CD4-positive, alpha-beta T cell treated with Interleukin-12 subunit alpha and Interleukin-12 subunit beta, for 1 hour (primary cell): ENCODE results near the gene PRKCA.
A peak's percentile ranks its signal among the peaks of the same experiment; 100 is the strongest.
"Not testable (repeated sequence)": the region's sequence is repeated elsewhere in the genome, so short reads cannot be mapped to it uniquely, and the experiment has no call there.

Source experiments
- DNase-seq: peaks from one replicate; pipeline ENCODE4 v3.0.0-alpha.2; 2020

PRKCA gene

GRCh38 chr17:66301864-66302741, at the start of gene PRKCA:
Gene PRKCA, plus strand, starts transcription at chr17:66302613.
- DNase-seq: peak; percentile 78

DNA sequence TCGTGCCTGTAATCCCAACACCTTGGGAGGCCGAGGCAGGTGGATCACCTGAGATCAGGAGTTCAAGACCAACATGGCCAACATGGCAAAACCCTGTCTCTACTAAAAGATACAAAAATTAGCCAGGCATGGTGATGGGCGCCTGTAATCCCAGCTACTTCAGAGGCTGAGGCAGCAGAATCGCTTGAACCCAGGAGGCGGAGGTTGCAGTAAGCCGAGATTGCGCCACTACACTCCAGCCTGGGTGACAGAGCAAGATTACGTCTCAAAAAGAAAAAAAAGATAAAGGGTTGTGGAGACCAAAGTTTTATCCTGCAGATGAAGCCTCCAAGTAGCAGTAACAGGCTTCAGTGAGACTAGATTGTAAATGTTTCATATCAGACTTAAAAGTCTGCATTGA, 49.0 kb upstream of the PRKCA start:
- not testable (repeated sequence) for DNase-seq

GRCh38 chr17:66255112-66255511, 47.3 kb upstream of the PRKCA start:
- DNase-seq: peak; percentile 76

GRCh38 chr17:66255527-66255971, 46.9 kb upstream of the PRKCA start:
- DNase-seq: peak; percentile 10

DNA sequence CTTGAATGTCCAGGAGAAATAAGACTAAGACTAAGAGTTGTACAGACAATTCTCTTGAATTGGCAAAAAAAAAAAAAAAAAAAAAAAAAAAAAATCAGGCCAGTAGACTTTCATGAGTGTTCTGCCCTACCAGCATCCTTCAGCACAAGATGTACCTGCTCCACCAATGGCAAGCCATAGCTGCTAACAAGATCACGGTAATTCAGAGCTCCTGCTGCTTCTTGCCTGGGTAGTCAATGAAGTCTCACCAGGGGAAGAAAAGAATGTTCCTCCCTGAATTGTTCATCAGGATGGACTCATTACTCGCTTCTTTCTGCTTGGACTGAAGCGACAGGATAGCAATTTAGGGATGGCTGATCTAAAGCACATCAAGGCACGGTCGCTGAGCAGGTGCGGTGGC, 42.1 kb upstream of the PRKCA start:
- DNase-seq: no peak

DNA sequence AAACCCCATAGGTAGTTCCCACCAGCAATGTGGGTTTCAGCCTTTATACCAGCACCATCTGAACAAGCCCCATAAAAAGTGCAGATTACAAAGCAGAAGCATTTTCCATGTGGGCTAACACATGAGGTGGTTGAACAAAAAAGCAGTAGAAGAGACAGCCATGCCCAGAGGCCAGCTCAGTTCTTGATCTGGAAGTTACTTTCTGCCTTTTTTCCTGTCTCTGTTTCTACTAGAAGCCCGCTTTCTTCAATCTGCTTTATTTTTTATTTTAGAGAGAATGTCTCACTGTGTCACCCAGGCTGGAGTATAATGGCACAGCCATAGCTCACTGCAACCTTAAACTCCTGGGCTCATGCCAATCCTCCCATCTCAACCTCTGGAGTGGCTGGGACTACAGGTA, 41.7 kb upstream of the PRKCA start:
- no peak for DNase-seq

DNA sequence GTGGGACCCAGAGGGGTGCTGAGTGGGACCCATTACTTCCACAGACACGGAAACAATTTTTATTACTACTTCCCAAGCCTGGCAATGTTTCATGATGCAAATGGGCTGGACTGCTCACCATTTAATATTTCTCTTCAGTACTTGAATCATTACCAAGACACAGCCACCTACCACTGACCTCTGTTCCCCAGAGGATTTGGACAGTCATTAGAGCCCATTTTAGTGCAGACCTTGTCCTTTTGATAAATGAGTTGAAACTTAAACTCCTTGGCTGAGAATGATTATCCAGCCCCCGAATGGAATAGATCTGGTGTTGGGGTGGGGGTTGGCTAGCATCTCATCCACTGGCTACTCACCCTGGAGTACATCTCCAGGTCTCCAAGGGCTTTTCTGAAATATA, 39.6 kb upstream of the PRKCA start:
- DNase-seq: no peak

- DNase-seq: no peak
Observed at GRCh38 chr17:66264696-66265095, 37.7 kb upstream of the PRKCA start.

DNA sequence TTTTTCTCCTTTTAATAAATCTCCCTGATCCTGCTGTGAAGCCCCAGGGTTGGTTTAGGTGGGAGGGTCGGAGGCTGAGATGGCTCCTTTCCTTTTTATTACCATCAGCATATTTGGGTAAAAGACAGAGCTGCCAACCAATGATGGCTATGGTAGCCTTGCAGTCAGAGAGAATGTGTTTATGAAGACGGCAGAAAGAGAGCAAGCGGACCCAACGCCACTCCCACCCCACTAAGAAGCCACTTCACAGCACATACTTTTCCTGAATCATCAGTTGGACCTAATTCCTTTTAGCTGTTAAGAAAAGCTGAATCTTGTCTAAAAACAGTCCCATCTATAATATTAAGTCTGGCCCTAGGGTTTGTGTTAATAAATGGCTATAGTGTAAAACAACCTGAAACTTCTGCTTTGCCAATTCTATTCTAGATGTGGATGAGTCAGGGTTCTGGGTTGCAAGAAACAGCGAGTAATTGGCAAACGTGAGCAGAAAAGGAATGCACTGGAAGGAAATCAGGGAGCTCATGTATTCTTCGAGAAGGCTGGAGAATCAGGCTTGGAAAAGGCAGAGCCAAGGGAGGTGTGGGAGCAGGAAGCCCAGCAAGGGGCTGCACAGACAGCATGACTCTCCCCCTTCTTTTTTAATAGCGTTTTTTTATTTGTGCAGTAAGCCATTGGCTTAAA, 34.0 kb upstream of the PRKCA start:
- no peak for DNase-seq

DNA sequence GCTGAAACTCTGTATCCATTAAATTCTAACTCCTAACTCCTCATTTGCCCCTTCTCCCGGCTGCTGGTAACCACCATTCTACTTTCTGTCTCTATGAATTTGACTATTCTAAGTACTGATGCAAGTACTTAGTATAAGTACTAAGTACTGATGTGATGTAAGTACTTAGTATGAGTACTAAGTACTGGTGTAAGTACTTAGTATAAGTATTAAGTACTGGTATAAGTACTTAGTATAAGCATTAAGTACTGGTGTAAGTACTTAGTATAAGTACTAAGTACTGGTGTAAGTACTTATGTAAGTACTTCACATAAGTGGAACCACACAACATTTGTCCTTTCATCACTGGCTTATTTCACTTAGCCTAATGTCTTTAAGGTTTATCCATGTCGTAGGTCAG, 32.3 kb upstream of the PRKCA start:
- no peak for DNase-seq

DNA sequence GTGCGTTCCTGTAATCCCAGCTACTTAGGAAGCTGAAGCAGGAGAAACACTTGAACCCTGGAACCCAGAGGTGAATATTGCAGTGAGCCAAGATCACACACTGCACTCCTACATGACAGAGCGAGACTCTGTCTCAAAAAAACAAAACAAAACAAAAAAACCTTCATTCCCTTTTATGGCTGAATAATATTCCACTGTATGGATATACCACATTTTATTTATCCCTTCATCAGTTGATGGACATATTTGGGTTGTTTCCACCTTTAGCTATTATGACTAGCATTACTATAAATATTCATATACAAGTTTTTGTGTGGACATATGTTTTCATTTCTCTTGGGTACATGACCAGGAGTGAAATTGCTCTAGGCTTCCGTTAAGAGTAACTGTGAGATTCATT, 30.9 kb upstream of the PRKCA start:
- no peak for DNase-seq

DNA sequence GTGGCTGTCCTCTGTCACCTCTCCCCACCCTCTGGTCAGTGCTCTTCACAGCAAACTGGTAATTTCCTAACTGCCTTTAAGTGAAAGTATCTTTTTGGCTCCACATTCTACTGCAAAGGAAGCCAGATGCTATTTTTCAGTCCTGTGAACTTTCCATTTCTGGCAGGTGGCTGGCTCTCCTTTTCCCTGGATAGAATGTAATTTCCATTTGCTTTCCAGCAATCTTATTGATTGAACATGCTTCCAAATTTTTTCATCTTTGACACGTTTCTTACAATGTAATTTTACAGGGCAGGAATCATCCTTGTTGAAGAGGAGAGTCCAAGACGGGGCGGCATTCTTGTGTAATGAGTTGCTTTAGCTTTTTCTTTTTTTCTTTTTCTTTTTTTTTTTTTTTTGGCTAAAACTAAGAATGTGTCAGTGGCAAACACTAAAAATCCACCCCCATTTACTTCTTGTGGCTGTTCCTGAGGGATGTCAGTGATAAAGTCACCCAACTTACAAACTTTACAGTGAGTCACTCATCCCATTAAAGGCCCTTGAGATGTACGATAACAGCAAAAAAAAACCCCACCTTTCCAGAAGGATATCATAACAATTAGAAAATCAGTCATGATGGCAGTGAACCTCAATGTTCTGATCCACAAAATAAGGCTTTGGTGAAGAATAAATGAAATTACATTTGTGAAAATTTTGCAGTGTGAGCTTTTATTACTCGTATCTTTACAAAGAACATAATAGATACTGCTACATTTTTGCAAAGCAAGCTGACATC, 29.4 kb upstream of the PRKCA start:
- DNase-seq: no peak

GRCh38 chr17:66273586-66273848, 28.9 kb upstream of the PRKCA start:
- no peak for DNase-seq

GRCh38 chr17:66275651-66276050, 26.8 kb upstream of the PRKCA start:
- no peak for DNase-seq

DNA sequence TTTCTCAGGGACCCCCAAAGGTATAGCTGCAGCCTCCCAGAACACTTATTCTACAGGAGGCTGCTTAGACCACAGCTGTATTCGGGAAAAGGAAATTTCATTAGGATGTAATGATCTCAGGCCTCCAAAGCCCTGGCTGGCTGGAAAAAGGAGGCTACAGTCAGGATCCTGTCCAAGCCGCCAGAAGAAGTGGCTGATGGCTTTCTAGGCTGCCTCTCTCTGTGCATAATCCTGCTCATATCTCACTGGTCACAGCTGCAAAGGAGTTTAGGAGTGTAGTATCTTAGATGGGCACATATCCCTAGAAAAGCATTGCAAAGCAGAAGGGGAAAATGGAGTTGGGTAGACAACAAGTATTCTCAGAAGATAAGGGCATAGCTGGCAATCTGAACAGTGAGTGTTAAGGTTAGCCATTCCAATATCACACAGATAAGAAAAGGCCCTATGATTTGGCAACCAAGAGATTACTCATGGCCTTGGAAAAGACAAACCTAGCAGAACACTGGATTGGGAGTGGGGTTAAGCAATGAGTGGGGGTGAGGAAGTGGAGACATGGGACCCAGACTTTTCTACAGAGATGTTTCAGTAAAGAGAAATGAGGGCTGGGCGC, 26.0 kb upstream of the PRKCA start:
- no peak for DNase-seq

DNA sequence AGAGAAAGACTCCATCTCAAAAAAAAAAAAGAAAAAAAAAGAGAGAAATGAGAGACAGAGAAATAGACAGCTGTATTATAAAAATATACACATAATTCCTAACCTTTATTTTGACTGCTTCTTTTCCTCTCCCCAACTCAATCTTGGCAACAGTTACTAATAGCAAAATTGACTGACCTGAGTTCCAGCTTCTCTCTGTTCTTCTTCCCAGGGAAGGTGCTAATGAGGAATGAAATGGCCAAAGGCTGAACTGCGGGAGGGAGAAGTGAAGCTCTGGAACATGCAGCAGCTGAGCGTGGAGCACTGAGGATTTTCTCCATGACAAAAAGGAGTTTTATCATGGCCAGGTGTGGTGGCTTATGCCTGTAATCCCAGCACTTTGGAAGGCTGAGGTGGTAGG, 25.2 kb upstream of the PRKCA start:
- DNase-seq: no peak

- DNase-seq: no peak
Observed at GRCh38 chr17:66281661-66282369, 20.6 kb upstream of the PRKCA start.

DNA sequence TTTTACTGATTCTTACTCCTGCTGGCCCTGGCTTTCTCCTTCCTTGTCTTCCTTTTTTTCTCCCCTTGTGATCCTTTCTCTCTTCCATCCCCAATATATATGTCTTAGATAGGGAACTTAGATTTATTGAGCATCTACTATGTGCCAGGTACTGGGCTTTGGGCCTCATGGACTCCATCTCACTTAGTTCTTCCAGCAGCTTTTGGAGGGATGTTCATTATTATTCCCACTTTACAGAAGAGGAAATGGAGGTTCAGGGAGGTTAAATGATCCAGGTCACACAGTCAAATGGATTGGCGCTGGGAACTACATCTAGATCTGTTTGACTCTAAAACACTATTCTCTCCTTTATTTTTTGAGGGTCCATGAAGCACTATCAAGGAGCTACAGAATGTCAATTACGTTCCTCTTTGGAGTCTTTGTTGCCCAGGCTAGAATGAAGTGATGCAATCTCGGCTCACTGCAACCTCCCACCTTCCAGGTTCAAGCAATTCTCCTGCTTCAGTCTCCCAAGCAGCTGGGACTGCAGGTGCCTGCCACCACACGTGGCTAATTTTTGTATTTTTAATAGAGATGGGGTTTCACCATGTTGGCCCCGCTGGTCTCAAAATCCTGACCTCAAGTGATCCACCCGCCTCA, 19.0 kb upstream of the PRKCA start:
- no peak for DNase-seq

- DNase-seq: no peak
Observed at GRCh38 chr17:66283971-66284370, 18.4 kb upstream of the PRKCA start.

DNA sequence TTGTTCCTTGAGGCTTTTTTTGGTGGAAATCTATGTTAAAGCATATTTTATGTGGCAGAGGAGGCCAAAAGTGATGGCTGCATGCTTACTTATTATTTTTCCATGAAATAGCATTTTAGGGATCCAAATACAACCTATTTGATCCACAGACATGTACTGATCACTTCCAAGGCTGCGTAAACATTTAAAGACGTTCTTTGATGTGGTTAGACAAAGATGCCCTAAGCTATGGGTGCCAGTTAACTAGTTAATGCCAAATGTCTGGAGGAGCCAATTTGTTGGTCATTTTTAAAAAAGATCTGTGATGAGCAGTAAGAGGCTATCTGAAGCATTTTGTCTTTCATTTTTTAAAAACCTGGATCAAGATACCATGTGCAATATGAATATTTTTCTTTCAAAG, 17.3 kb upstream of the PRKCA start:
- DNase-seq: no peak

- DNase-seq: no peak
Observed at GRCh38 chr17:66287911-66288310, 14.5 kb upstream of the PRKCA start.

DNA sequence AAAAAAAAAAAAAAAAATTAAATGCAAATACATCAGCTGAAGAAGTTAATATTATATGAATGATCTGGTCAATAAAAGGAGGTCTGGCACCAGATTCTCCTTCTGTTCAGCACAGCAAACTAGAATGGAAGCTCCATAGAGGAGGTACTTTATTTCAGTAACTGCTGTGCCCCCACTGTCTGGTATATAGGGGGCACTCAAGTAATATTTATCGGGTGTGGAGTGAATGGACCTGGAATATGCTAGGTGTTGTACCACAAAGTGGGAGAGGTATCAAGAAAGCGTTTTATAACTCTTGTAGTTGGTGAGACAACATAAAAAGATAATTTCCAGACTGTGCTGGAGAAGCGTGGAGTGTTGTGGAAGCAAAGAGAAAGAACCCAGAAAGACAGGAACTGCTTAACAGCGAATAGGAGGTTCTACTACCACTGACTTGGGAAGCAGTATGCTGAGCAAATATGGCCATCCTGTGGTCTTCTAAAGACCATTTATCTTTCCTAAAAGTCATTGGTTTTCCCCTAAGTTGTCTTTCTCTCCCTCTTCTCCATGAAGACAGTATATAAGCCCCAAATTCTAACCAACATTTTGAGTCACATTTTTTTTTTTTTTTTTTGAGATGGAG, 12.2 kb upstream of the PRKCA start:
- no peak for DNase-seq
